Measurements from ENCODE around the gene MACROH2A1. TPM values are rescaled to one million over a fixed set of nuclear protein-coding genes. Genes with fewer than 3 reads are reported as not detected.

Gene MACROH2A1
- total RNA-seq, 2 donors from 2014 or later = 189 to 191 TPM

DNA sequence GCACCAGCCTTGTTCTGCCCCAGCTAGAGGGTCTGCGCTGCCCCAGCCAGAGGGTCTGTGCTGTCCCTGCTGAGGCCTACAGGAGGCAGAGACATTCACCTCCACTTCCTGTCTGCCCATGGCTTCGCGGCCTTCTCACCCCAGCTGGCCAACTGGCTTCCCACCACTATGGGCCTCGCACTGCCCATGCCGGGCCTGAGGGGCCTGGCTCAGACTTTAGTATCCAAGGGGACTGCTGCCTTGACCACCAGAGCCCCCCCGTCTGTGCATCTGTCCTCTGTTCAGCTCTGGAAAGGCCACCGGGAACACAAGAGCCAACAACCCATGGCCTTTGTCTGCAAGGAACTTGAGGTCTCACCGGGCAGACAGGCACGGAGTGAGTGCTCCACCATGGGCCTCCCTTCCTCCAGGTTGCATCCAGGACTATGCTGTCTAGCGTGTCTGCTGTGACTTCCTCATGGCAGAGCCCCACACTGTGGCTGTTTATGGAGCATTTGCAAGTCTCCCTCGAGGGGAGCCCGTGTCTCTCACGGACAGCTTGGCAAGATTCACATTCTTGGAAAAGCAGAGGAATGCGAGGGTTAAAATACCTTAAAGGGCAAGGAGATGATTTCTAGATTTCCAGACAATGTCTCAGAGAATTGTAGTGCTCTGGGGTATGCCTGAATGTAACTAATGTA, 46.4 kb upstream of the MACROH2A1 start:
- intact Hi-C loops (cut with DNase I) = no loop called here
- TF ChIP-seq, protein P1, sequence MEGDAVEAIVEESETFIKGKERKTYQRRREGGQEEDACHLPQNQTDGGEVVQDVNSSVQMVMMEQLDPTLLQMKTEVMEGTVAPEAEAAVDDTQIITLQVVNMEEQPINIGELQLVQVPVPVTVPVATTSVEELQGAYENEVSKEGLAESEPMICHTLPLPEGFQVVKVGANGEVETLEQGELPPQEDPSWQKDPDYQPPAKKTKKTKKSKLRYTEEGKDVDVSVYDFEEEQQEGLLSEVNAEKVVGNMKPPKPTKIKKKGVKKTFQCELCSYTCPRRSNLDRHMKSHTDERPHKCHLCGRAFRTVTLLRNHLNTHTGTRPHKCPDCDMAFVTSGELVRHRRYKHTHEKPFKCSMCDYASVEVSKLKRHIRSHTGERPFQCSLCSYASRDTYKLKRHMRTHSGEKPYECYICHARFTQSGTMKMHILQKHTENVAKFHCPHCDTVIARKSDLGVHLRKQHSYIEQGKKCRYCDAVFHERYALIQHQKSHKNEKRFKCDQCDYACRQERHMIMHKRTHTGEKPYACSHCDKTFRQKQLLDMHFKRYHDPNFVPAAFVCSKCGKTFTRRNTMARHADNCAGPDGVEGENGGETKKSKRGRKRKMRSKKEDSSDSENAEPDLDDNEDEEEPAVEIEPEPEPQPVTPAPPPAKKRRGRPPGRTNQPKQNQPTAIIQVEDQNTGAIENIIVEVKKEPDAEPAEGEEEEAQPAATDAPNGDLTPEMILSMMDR (IDR thresholded peaks at IDR 0.05) = no peak
- no peak for TF ChIP-seq POLR2AphosphoS5 (IDR thresholded peaks at IDR 0.05)
- TF ChIP-seq POLR2A (IDR thresholded peaks at IDR 0.05) = no peak
- Histone ChIP-seq H3K4me1 (replicated peaks) (no peaks in the 10 kb centered on the region), H3K27me3 (replicated peaks; ENCODE audit: insufficient read depth) (no peaks in the 10 kb centered on the region), H3K27ac (no peak overlapping the region), H3K36me3 (no peaks in the 10 kb centered on the region), H3K4me3 (no peak overlapping the region), H3K9me3 (no peaks in the 10 kb centered on the region)
- WGBS = 86% methylated on average over 14 of the region's 14 CpGs
- no peak for DNase-seq (ENCODE audit: low spot score)

DNA sequence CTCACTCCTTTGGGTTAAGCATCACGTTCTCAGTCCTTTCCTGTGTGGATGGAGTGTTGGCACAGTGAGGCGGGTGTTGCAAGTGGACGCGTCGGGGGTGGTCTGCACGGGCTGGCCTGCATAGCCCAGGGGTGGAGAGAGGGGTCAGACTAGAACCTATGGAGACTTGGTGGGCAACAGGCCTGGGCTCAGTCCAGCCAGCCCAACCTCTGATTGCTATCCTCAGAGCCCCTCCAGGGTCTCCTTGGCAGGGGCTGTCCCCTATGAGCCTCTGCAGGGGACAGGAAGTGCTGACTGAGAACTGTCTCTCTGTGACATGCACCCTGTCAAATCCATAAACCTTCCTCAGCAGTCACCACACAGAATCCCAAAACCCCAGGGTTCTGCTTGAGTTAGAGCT, 45.9 kb upstream of the MACROH2A1 start:
- TF ChIP-seq, protein P1 (IDR thresholded peaks at IDR 0.05) = no peak
- TF ChIP-seq POLR2AphosphoS5 (IDR thresholded peaks at IDR 0.05) = no peak
- TF ChIP-seq POLR2A (IDR thresholded peaks at IDR 0.05) = no peak
- H3K36me3 ChIP-seq = no peaks in the 10 kb centered on the region
- WGBS = 93% methylated on average over 6 of the region's 6 CpGs
- H3K9me3 ChIP-seq = no peaks in the 10 kb centered on the region
- no peak overlapping the region for H3K27ac ChIP-seq
- intact Hi-C loops (cut with DNase I) = no loop called here
- H3K4me3 ChIP-seq = no peak overlapping the region
- no peaks in the 10 kb centered on the region for H3K27me3 ChIP-seq (replicated peaks; ENCODE audit: insufficient read depth)
- no peaks in the 10 kb centered on the region for H3K4me1 ChIP-seq (replicated peaks)
- no peak for DNase-seq (ENCODE audit: low spot score)

DNA sequence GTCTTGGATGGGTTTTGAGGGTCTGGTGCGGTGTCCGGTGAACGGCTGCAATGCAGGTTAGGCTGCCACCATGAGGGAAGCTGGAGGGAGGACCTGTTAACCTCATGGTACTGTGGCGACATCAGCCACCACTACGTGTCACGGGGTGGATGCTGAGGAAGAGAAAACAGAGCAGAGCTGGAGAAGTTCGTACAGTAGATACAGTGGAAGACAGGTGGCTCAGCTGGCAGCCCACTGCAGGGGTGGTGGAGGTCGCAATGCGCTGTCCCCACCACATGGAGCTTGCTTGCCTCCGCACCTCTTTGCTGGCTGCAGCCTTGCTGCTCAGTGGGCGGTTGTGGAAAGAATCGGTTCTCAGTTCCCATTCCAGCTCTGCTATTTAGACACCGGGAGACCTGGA, 45.3 kb upstream of the MACROH2A1 start:
- Histone ChIP-seq H3K27me3 (replicated peaks; ENCODE audit: insufficient read depth) (no peaks in the 10 kb centered on the region), H3K36me3 (no peaks in the 10 kb centered on the region), H3K9me3 (no peaks in the 10 kb centered on the region), H3K27ac (no peak overlapping the region), H3K4me1 (replicated peaks) (no peaks in the 10 kb centered on the region), H3K4me3 (no peak overlapping the region)
- intact Hi-C loops (cut with DNase I) = no loop called here
- WGBS = 86% methylated on average over 13 of the region's 13 CpGs
- TF ChIP-seq POLR2A (IDR thresholded peaks at IDR 0.05) (no peak), POLR2AphosphoS5 (IDR thresholded peaks at IDR 0.05) (no peak)
- TF ChIP-seq, protein P1 (IDR thresholded peaks at IDR 0.05) = no peak
- no peak for DNase-seq (ENCODE audit: low spot score)

DNA sequence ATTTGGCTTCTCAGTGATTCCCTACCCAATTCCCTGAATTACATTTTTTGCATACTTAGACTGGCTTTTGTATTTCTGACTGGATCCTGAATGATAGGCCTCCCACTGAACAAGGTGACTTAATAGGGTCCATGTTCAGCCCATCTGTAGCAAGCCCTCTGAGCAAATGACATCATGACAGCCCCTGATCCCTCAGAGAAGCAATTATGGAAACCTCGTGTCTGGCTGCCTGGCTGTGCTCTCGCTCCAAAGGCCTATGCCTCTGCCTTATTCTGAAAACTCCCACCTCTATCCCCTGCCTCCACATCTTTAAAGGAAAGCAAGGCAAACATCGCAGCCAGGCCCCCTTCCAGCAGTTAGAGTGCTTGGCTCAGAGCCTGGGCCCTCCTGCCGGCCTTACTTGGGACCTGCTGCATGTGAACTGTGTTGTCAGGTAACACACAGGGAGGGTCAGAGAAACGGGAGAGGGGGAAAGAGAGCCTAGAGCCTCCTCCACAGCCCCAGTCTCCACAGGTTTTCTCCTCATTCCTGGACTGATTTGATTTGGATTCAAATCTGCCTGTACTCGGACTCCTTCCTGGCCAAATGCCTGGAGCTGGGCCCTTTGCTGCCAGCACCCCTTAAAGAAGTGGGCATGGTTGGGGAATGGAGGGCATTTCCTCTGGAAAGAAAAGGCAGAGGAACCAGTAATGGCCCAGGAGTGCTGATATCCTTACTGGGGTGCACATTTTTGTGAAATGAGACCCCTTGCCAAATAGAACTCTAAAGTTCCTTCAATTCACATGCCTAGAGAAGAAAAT, 44.3 kb upstream of the MACROH2A1 start:
- Histone ChIP-seq H3K4me3 (no peak overlapping the region), H3K4me1 (replicated peaks) (no peaks in the 10 kb centered on the region), H3K27me3 (replicated peaks; ENCODE audit: insufficient read depth) (no peaks in the 10 kb centered on the region), H3K9me3 (no peaks in the 10 kb centered on the region), H3K36me3 (no peaks in the 10 kb centered on the region), H3K27ac (no peak overlapping the region)
- no peak for DNase-seq (ENCODE audit: low spot score)
- TF ChIP-seq, protein P1 (IDR thresholded peaks at IDR 0.05) = no peak
- no peak for TF ChIP-seq POLR2A (IDR thresholded peaks at IDR 0.05)
- TF ChIP-seq POLR2AphosphoS5 (IDR thresholded peaks at IDR 0.05) = no peak
- 35% methylated on average over 6 of the region's 6 CpGs for WGBS
- intact Hi-C loops (cut with DNase I) = no loop called here
